H1 (cell line): ENCODE measurements around the gene PALM. TPM values are rescaled to one million over a fixed set of nuclear protein-coding genes. Genes with fewer than 3 reads are reported as not detected.

ENCODE experiments used
- CTCF ChIA-PET: fragments of 300-600 bp; sonication (Branson Sonifier 250); formaldehyde crosslinking; loops from one replicate; lab custom pipeline; 2021; ENCODE audit not compliant: partially characterized antibody; lab: Charles Lee
- POLR2A ChIA-PET: fragments of 300-600 bp; sonication (Branson Sonifier 250); formaldehyde crosslinking; loops from one replicate; lab custom pipeline; 2021; ENCODE audit warnings: inconsistent platforms; ENCODE audit not compliant: partially characterized antibody; lab: Charles Lee
- DNase-seq, 2 experiments: peaks; one replicate each; pipeline versions ENCODE4 v3.0.0 to v3.0.0-alpha.2; 2010 to 2022; ENCODE audit warnings: low spot score in 2 of 2, low read depth in 1 of 2, mixed read lengths in 1 of 2
- FAIRE-seq: peaks from 2 replicates; lab custom pipeline; 2011; peaks lifted over from hg19 to GRCh38; lab: Jason Lieb, UNC
- H2AFZ ChIP-seq: 2 replicates; pipeline ENCODE4 v1.8.1; 2012; ENCODE audit warnings: low read length, inconsistent platforms
- H2AK5ac ChIP-seq: 2 replicates; pipeline ENCODE4 v1.6.1; 2013; ENCODE audit warnings: low read depth, low read length
- H2BK120ac ChIP-seq: replicated peaks from 2 replicates; pipeline ENCODE3; 2013; ENCODE audit warnings: low read depth, low read length, inconsistent platforms
- H2BK12ac ChIP-seq: 2 replicates; pipeline ENCODE4 v1.6.1; 2013; ENCODE audit warnings: low read depth, low read length
- H2BK15ac ChIP-seq: 2 replicates; pipeline ENCODE4 v1.6.1; 2013; ENCODE audit warnings: low read length
- H2BK20ac ChIP-seq: 2 replicates; pipeline ENCODE4 v1.6.1; 2013; ENCODE audit warnings: low read length
- H2BK5ac ChIP-seq: 2 replicates; pipeline ENCODE4 v1.6.1; 2013; ENCODE audit warnings: low read depth, low read length
- H3K14ac ChIP-seq: 2 replicates; pipeline ENCODE4 v1.6.1; 2013; ENCODE audit warnings: inconsistent platforms; ENCODE audit not compliant: insufficient read length
- H3K18ac ChIP-seq: 2 replicates; pipeline ENCODE4 v1.6.1; 2013; ENCODE audit warnings: low read length; ENCODE audit errors: extremely low read depth
- H3K23ac ChIP-seq: 2 replicates; pipeline ENCODE4 v1.6.1; 2013; ENCODE audit warnings: inconsistent platforms; ENCODE audit not compliant: insufficient read length
- H3K23me2 ChIP-seq: 2 replicates; pipeline ENCODE4 v1.6.1; 2013; ENCODE audit warnings: low read depth, low read length
- H3K27ac ChIP-seq: 2 replicates; pipeline ENCODE4 v1.6.1; 2011; ENCODE audit warnings: low read depth, low read length, inconsistent platforms
- H3K27me3 ChIP-seq, 4 experiments: replicated peaks in 1 of 4; 1 replicate in 1 of 4; 2 replicates in 3 of 4; pipeline versions ENCODE4 v1.6.1 to v1.8.1; 2011 to 2013; ENCODE audit warnings: low read length in 3 of 4, mild to moderate bottlenecking in 3 of 4, inconsistent platforms in 2 of 4, mixed read lengths in 2 of 4, moderate library complexity in 1 of 4; ENCODE audit not compliant: control insufficient read depth in 3 of 4, insufficient read depth in 3 of 4; ENCODE audit errors: extremely low read depth in 1 of 4
- H3K36me3 ChIP-seq, 4 experiments: 2 replicates each; pipeline versions ENCODE4 v1.6.1 to v1.8.1; 2011 to 2013; ENCODE audit warnings: mild to moderate bottlenecking in 4 of 4, low read length in 3 of 4, moderate library complexity in 2 of 4, control low read depth in 1 of 4, inconsistent platforms in 1 of 4; ENCODE audit not compliant: insufficient read depth in 4 of 4, control insufficient read depth in 2 of 4
- H3K4ac ChIP-seq: replicated peaks from 2 replicates; pipeline ENCODE3; 2013; ENCODE audit warnings: low read length, low read depth, mixed read lengths, inconsistent platforms; ENCODE audit not compliant: insufficient read length
- H3K4me1 ChIP-seq, 4 experiments: replicated peaks in 1 of 4; 1 replicate in 1 of 4; 2 replicates in 3 of 4; pipeline versions ENCODE4 v1.6.1 to v1.8.1; 2011 to 2013; ENCODE audit warnings: low read length in 3 of 4, inconsistent platforms in 2 of 4, mixed read lengths in 1 of 4; ENCODE audit not compliant: insufficient read depth in 4 of 4, control insufficient read depth in 3 of 4
- H3K4me2 ChIP-seq, 2 experiments: 2 replicates each; pipeline versions ENCODE4 v1.6.1 to v1.8.1; 2011 to 2013; ENCODE audit warnings: low read depth in 2 of 2, low read length in 2 of 2, control low read depth in 1 of 2, inconsistent platforms in 1 of 2, mild to moderate bottlenecking in 1 of 2; ENCODE audit not compliant: insufficient read depth in 1 of 2
- H3K4me3 ChIP-seq, 4 experiments: fragments of 200-600, 300-600 bp in 1 of 4; sonication (generic), shearing (Covaris generic), sonication (Bioruptor Twin) in 1 of 4; 2 replicates each; pipeline versions ENCODE4 v1.5.1 to v1.8.1; 2011 to 2016; ENCODE audit warnings: low read length in 4 of 4, low read depth in 3 of 4, control low read depth in 2 of 4, inconsistent platforms in 2 of 4, mild to moderate bottlenecking in 2 of 4, mixed read lengths in 1 of 4, moderate library complexity in 1 of 4; ENCODE audit not compliant: insufficient read depth in 2 of 4; ENCODE audit errors: extremely low read depth in 1 of 4
- H3K56ac ChIP-seq: replicated peaks from 2 replicates; pipeline ENCODE3; 2013; ENCODE audit warnings: low read depth, mild to moderate bottlenecking, mixed read lengths, low read length, inconsistent platforms; ENCODE audit not compliant: insufficient read length
- H3K79me1 ChIP-seq: 2 replicates; pipeline ENCODE4 v1.6.1; 2013; ENCODE audit warnings: low read depth, low read length, control low read depth
- H3K79me2 ChIP-seq, 2 experiments: 2 replicates each; pipeline versions ENCODE4 v1.6.1 to v1.8.1; 2012 to 2013; ENCODE audit warnings: low read length in 2 of 2, mild to moderate bottlenecking in 2 of 2, inconsistent platforms in 1 of 2; ENCODE audit not compliant: insufficient read depth in 2 of 2, control insufficient read depth in 1 of 2
- H3K9ac ChIP-seq, 4 experiments: replicated peaks in 1 of 4; 1 replicate in 1 of 4; 2 replicates in 3 of 4; pipeline versions ENCODE4 v1.6.1 to v1.8.1; 2011 to 2013; ENCODE audit warnings: low read depth in 3 of 4, low read length in 3 of 4, control low read depth in 2 of 4, mild to moderate bottlenecking in 2 of 4, moderate library complexity in 2 of 4, inconsistent platforms in 1 of 4; ENCODE audit errors: extremely low read depth in 1 of 4
- H3K9me3 ChIP-seq, 2 experiments: 2 replicates each; pipeline versions ENCODE4 v1.6.1 to v1.8.1; 2012 to 2013; ENCODE audit warnings: mild to moderate bottlenecking in 2 of 2, moderate library complexity in 2 of 2, control low read depth in 1 of 2, inconsistent platforms in 1 of 2, low read depth in 1 of 2, low read length in 1 of 2, mixed read lengths in 1 of 2; ENCODE audit not compliant: insufficient read depth in 2 of 2
- H4K20me1 ChIP-seq, 2 experiments: replicated peaks in 1 of 2; 2 replicates each; pipeline versions ENCODE3 to v1.8.1; 2011 to 2013; ENCODE audit warnings: inconsistent platforms in 2 of 2, low read length in 2 of 2, mild to moderate bottlenecking in 1 of 2; ENCODE audit not compliant: insufficient read depth in 2 of 2, control insufficient read depth in 1 of 2
- H4K5ac ChIP-seq: 2 replicates; pipeline ENCODE4 v1.6.1; 2013; ENCODE audit warnings: low read length, low read depth, mixed read lengths, inconsistent platforms; ENCODE audit not compliant: insufficient read length
- H4K8ac ChIP-seq: 2 replicates; pipeline ENCODE4 v1.8.0; 2013; ENCODE audit warnings: mild to moderate bottlenecking, moderate library complexity, low read length, inconsistent platforms; ENCODE audit not compliant: insufficient read depth; ENCODE audit errors: extremely low read depth
- H4K91ac ChIP-seq: replicated peaks from 2 replicates; pipeline ENCODE3; 2013; ENCODE audit warnings: low read length, mixed read lengths, inconsistent platforms; ENCODE audit not compliant: insufficient read length
- BCL11A ChIP-seq, 2 experiments: IDR thresholded peaks; one replicate each; pipeline ENCODE4 v1.6.1; 2011; ENCODE audit warnings: low read depth in 2 of 2, low read length in 2 of 2, mild to moderate bottlenecking in 2 of 2
- CTBP2 ChIP-seq: IDR thresholded peaks from 2 replicates; pipeline ENCODE4 v1.7.0; 2011; ENCODE audit warnings: borderline replicate concordance, mild to moderate bottlenecking, moderate library complexity, mixed read lengths, low read length; ENCODE audit not compliant: insufficient read depth, insufficient read length
- POLR2A ChIP-seq, 2 experiments: IDR thresholded peaks; 1 replicate in 1 of 2; 2 replicates in 1 of 2; pipeline ENCODE4 v1.6.1; 2011; ENCODE audit warnings: low read depth in 2 of 2, low read length in 2 of 2, mild to moderate bottlenecking in 2 of 2; ENCODE audit errors: control extremely low read depth in 1 of 2
- POU5F1 ChIP-seq: IDR thresholded peaks from 2 replicates; pipeline ENCODE4 v1.6.1; 2011; ENCODE audit warnings: low read depth, mild to moderate bottlenecking, low read length, moderate library complexity
- RXRA ChIP-seq: IDR thresholded peaks from 2 replicates; pipeline ENCODE4 v1.6.1; 2011; ENCODE audit warnings: low read depth, mild to moderate bottlenecking, low read length, moderate library complexity; ENCODE audit not compliant: insufficient read depth
- SIX5 ChIP-seq: IDR thresholded peaks from 2 replicates; pipeline ENCODE4 v1.6.1; 2011; ENCODE audit warnings: mild to moderate bottlenecking, low read depth, low read length
- SP2 ChIP-seq: IDR thresholded peaks from 2 replicates; pipeline ENCODE4 v1.6.1; 2012; ENCODE audit warnings: mild to moderate bottlenecking, low read length, inconsistent platforms
- SUZ12 ChIP-seq: fragments of 200-600 bp; sonication (generic); IDR thresholded peaks from 2 replicates; pipeline ENCODE4 v1.6.1; 2012; ENCODE audit warnings: mild to moderate bottlenecking, inconsistent platforms, low read length, moderate library complexity, mixed read lengths
- TAF7 ChIP-seq: optimal IDR thresholded peaks from 2 replicates; pipeline ENCODE3; 2011; ENCODE audit warnings: low read depth, mild to moderate bottlenecking, inconsistent platforms, low read length, moderate library complexity, borderline replicate concordance
- WGBS, 2 experiments: shearing (Covaris generic) in 1 of 2; methylation state at CpG; one replicate each; pipeline versions ENCODE4 v1.1.6 to v1.1.7; 2013 to 2015; ENCODE audit warnings: low lambda C conversion rate in 2 of 2, mixed read lengths in 2 of 2, inconsistent platforms in 1 of 2, low coverage in 1 of 2, missing lambda C conversion rate in 1 of 2; ENCODE audit not compliant: insufficient replicate concordance in 2 of 2, insufficient coverage in 1 of 2, insufficient read length in 1 of 2; ENCODE audit errors: extremely low coverage in 1 of 2, missing lambda C conversion rate in 1 of 2; 5-methylcytosine and 5-hydroxymethylcytosine counted together
- polyA plus RNA-seq, 7 experiments: library from polyadenylated mRNA; depleted of rRNA in 3 of 7; stranded (reverse) in 5 of 7; unstranded in 2 of 7; fragments of >200 nt in 5 of 7; fragments of 200-250 nt in 2 of 7; gene quantifications; 1 replicate in 5 of 7; 2 replicates in 1 of 7; 4 replicates in 1 of 7; pipeline versions ENCODE4 v1.2.1 to v1.2.3, GENCODE V29; 2011 to 2013; ENCODE audit warnings: missing spikeins in 2 of 7, mixed read lengths in 2 of 7
- total RNA-seq: library from RNA; stranded (reverse); fragmentation: NEBNext Ultra II Directional; extraction: Animal tissue kit (Norgen Biotek cat#: 25700); gene quantifications from 2 replicates; pipeline ENCODE4 v1.2.1, GENCODE V29; 2021
- TF ChIP-seq, protein P1 (sequence below), 3 experiments: IDR thresholded peaks; 1 replicate in 2 of 3; 2 replicates in 1 of 3; pipeline versions ENCODE4 v1.5.1 to v1.6.1; 2011; ENCODE audit warnings: low read length in 3 of 3, mild to moderate bottlenecking in 3 of 3, inconsistent platforms in 2 of 3, low read depth in 1 of 3, moderate library complexity in 1 of 3; ENCODE audit not compliant: insufficient read depth in 1 of 3; ENCODE audit errors: control extremely low read depth in 1 of 3

Gene PALM
- total and polyA plus RNA-seq, 2 of the 8 experiments (the other 6 are each of a cell fraction or from before 2014, with no cell fraction given), result 5.7 to 16.5 TPM

GRCh38 chr19:795073-795611 is 86.4 kb downstream of the PALM start:
- FAIRE-seq (no peak), DNase-seq (peak in 1 of 2 experiments; percentile 48)
- Histone ChIP-seq H4K8ac (no peak overlapping the region), H3K9me3 (no peaks in the 10 kb centered on the region), H3K23me2 (peaks cover 10% of the 10 kb centered on the region; the same call in 1 of the 2 replicates), H3K36me3 (peaks cover 0 to 5% (median 2%) of the 10 kb centered on the region in 4 experiments; a peak in 5 of 8 replicates), H4K5ac (no peak overlapping the region), H2BK12ac (no peak overlapping the region), H2AK5ac (no peak overlapping the region), H3K14ac (no peak overlapping the region), H3K79me1 (no peaks in the 10 kb centered on the region), H3K18ac (no peak overlapping the region; the same call in 1 of the 2 replicates), H3K4ac (no peak overlapping the region), H3K4me2 (no peak overlapping the region), H3K27ac (no peak overlapping the region), H4K91ac (no peak overlapping the region), H3K9ac (no peak overlapping the region), H3K23ac (no peak overlapping the region), H2BK20ac (peak overlapping the region; percentile 32; the same call in 1 of the 2 replicates), H3K56ac (no peak overlapping the region), H3K4me1 (peaks cover 0 to 23% (median 15%) of the 10 kb centered on the region in 4 experiments; a peak in 6 of 7 replicates), H3K79me2 (peaks cover 22 to 23% of the 10 kb centered on the region in 2 experiments), H2BK15ac (0 out of 2 replicates have a peak overlapping the region, but pooled peaks have one; percentile 29), H4K20me1 (peaks cover 12 to 15% of the 10 kb centered on the region in 2 experiments), H2BK120ac (no peak overlapping the region), H2BK5ac (no peak overlapping the region), H2AFZ (no peak overlapping the region), H3K27me3 (no peaks in the 10 kb centered on the region), H3K4me3 (no peak overlapping the region)
- 92% methylated on average over 28 of the region's 28 CpGs; no CpG with 5 or more reads in 1 of the 2 experiments for WGBS, 2 experiments
- ChIA-PET POLR2A (interaction anchor here (1.3 to 16.9 kb wide), 7 partner anchors 8 to 28 kb away, joined by 4 to 277 read pairs (median 53); partner anchors contain the start of genes AZU1 and PLPPR3), CTCF (interaction anchor here (0.5 to 0.8 kb wide), 2 partner anchors 22 to 128 kb away, joined by 3 read pairs; no protein-coding TSS in a partner anchor)
- no peak for TF ChIP-seq CTBP2
- TF ChIP-seq SP2, result no peak
- no peak for TF ChIP-seq BCL11A (IDR thresholded peaks at IDR 0.05; ENCODE audit: low read depth in 2 of 2, low read length in 2 of 2)
- no peak for TF ChIP-seq SIX5
- TF ChIP-seq TAF7, result no peak
- no peak for TF ChIP-seq SUZ12
- TF ChIP-seq RXRA, result no peak
- TF ChIP-seq, protein P1, sequence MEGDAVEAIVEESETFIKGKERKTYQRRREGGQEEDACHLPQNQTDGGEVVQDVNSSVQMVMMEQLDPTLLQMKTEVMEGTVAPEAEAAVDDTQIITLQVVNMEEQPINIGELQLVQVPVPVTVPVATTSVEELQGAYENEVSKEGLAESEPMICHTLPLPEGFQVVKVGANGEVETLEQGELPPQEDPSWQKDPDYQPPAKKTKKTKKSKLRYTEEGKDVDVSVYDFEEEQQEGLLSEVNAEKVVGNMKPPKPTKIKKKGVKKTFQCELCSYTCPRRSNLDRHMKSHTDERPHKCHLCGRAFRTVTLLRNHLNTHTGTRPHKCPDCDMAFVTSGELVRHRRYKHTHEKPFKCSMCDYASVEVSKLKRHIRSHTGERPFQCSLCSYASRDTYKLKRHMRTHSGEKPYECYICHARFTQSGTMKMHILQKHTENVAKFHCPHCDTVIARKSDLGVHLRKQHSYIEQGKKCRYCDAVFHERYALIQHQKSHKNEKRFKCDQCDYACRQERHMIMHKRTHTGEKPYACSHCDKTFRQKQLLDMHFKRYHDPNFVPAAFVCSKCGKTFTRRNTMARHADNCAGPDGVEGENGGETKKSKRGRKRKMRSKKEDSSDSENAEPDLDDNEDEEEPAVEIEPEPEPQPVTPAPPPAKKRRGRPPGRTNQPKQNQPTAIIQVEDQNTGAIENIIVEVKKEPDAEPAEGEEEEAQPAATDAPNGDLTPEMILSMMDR (IDR thresholded peaks at IDR 0.05; ENCODE audit: control extremely low read depth in 1 of 3, insufficient read depth in 1 of 3, low read depth in 1 of 3, low read length in 3 of 3), result no peak
- no peak for TF ChIP-seq POLR2A (IDR thresholded peaks at IDR 0.05; ENCODE audit: control extremely low read depth in 1 of 2, low read depth in 2 of 2, low read length in 2 of 2)
- TF ChIP-seq POU5F1, result no peak
